Activated T-helper 1 cell treated with anti-CD3 and anti-CD28 coated beads, Interleukin-2, amount 50 U/mL, for 16 hours (primary cell): ENCODE results near the gene UCK1.
"Not testable (repeated sequence)": the region's sequence is repeated elsewhere in the genome, so short reads cannot be mapped to it uniquely, and the experiment has no call there.

Source experiments
- DNase-seq, 2 donors: peaks; one replicate each; pipeline ENCODE4 v3.0.0-alpha.2; 2020; ENCODE audit warnings: low read depth in 1 of 2, low spot score in 1 of 2

UCK1 gene

DNA sequence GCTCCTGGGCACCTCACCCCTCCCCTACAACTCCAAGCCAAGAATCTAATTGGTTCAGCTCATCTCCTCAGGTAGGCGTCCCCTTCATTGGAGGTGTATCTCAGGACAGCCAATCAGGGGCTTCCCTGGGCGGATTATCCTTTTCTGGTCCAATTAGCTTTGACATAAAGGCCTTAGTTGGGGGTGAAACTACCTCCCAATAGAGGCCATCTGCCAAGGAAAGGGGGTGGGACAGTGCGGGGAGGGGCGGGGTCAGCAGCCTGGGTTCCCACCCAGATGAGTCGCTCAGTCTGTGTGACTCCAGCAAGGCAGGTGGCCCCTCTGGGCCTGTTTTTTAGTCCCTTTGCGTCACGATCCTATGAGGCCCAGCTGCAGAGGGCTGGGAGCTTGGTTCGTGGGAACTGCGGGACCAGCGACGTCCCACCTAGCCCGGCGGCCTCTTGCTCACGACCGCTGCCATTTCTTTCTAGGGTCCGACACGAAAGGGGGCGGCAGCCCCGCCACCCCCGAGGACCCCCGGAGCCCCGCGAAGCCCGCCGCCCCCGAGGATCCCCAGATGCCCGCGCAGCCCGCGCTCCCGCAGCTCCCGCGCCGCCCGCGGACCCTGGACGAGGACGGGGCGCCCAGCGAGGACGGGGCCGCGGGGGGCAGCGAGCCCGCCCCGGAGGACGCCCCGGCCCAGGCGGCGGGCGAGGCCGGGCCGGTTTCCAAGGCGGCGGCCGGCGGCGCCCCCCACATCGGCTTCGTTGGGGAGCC, 23.2 kb upstream of the UCK1 start:
- DNase-seq: no peak

DNA sequence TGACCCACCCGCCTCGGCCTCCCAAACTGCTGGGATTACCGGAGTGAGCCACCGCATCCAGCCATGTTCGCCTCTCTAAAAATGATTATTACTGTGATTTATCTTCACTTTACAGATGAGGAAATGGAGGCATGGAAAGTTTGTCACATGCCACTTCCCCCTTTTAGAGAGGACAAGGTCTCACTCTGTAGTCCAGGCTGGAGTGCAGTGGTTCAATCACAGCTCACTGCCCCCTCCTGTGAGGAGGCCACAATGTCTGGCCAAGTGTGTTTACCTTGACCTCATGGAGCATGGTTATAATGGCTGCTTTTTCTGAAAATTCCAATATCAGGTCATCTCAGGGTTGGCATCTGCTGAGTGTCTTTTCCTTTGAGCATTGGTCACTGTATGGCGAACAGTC, 21.0 kb upstream of the UCK1 start:
- DNase-seq: no peak

DNA sequence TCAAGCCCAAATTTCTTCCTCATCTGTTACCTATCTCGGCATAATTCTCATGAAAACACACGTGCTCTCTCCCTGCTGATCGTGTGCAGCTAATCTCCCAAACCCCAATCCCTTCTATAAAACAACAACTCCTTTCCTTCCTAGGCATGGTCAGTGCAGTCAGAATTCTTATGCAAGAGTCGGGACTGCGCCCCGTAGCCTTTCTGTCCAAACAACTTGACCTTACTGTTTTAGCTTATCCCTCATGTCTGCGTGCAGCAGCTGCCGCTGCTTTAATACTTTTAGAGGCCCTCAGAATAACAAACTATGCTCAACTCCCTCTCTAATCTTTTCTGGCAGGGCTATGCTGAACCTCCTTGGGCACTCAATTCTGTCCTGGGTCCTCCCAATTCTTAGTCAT, 19.4 kb upstream of the UCK1 start:
- not testable (repeated sequence) for DNase-seq

DNA sequence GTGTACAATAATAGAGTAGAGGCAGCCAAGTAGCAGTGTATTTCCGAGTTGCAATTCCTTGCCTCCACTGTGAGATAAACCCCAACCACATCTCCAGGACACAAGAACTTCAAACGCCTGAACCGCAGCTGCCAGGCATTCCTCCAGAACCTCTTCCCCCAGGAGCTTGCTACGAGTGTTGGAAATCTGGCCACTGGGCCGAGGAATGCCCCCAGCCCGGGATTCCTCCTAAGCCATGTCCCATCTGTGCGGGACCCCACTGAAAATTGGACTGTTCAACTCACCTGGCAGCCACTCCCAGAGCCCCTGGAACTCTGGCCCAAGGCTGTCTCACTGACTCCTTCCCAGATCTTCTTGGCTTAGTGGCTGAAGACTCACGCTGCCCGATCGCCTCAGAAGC, 18.1 kb upstream of the UCK1 start:
- DNase-seq: not testable (repeated sequence)

DNA sequence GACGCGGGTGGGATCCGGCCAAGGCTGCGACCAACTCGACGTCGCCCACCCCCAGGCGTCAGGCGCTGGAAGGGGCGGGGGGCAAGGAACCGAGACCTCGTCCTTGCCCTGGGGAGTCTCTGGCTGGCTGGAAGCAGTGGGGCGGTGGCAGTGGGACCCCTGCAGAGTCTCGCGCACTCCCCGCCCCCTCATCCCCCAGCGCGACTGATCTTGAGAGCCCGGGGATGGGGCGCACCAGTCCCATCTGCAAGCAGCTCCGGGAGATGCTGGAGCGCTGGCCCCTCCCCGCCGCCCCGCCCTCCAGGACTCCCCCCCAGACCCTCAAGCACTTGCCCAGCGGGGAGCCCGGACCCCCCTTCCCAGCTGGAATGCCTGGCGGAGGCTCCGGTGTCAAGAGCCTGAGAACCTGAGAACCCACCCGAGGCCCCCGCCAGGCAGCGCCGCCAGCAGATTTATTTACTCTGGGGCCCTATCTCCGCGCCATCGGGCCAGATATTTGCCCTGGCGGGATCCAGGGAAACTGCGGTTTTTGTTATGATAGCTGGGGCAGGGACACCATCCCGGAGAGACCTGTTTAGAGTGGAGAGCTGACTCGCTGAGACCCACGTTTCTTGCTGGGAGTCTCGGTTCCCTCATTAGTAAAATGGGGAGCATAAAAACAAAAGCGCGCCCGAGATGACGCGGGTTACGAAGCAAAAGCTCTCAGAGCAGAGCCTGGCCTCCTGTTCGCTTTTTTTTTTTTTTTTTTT, 15.4 kb upstream of the UCK1 start:
- DNase-seq: no peak

DNA sequence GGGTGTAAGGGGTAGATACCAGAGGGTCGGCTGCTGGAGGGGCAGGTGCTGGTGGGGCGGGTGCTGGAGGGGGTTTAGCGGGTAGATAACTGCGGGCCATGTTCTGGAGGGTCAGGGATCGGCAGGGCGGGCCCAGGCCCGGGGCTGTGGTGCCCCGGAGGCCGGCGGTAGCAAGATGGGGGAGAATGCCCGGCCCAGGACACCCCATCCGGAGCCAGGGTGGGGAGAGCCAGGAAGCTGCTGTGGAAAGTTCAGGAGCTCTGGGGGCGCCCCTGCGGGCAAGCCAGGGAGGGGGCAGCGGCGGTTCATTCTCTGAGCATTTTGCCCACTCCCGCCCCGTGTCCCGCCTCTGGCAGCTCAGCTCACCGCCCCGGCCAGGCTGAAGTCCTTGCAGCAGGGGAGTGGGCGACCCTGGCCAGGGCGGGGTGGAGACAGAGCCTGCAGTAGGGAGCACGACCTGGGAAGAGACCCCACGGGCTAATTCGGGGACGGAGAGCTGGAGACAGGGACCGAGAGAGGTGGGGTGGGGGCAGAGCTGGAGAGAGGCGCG, 14.8 kb upstream of the UCK1 start:
- no peak for DNase-seq

DNA sequence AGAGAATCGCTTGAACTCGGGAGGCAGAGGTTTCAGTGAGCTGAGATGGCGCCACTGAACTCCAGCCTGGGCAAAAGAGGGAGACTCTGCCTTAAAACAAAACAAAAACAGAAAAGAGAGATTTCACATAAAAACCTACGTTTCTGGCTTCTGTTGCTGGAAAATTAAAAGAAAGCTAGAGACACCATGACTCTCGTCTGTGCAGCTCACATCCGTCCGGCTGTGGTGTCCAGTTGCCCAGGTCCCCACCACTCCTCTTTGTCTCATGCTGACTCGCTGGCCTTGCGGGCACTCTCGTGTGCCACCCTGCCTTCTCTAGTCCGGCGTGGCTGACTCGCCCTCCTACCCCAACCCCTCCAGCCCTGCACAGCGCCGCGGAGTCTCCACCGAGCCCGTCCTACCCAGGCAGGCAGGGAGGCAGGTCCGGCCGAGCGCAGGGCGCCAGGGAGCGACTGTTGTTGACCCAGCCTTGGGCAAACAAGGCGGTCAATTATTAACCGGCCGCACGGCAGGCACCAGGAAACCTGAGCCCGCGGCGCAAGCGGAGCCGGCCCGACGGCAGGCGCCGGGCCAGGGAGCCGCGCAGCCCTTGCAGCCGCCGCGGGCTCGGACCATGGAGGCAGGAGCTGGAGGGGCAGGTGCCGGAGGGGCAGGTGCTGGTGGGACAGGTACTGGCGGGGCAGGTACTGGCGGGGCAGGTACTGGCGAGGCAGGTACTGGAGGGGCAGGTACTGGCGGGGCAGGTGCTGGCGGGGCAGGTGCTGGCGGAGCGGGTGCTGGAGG, 14.1 kb upstream of the UCK1 start, which contains the start of gene PRRT1B:
Gene PRRT1B (plus strand): TSS at position 521 of the 783 bp plus-strand sequence. CDS start 93 bp downstream, at position 614.
- DNase-seq: no peak

DNA sequence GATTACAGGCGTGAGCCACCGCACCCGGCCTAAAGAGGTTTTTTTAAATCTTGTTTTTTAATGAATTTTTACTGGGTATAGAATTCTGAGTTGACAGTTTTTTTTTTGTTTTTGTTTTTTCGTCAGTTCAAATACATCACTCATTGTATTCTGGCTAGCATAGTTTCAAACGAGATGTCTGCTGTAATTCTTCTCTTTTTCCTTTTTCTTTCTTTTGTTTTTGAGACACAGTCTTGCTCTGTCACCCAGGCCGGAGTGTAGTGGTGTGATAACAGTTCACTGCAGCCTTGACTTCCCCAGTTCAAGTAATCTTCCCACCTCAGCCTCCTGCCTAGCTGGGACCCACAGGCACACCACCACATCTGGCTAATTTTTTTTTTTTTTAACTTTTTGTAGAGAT, 12.1 kb upstream of the UCK1 start:
- no peak for DNase-seq

DNA sequence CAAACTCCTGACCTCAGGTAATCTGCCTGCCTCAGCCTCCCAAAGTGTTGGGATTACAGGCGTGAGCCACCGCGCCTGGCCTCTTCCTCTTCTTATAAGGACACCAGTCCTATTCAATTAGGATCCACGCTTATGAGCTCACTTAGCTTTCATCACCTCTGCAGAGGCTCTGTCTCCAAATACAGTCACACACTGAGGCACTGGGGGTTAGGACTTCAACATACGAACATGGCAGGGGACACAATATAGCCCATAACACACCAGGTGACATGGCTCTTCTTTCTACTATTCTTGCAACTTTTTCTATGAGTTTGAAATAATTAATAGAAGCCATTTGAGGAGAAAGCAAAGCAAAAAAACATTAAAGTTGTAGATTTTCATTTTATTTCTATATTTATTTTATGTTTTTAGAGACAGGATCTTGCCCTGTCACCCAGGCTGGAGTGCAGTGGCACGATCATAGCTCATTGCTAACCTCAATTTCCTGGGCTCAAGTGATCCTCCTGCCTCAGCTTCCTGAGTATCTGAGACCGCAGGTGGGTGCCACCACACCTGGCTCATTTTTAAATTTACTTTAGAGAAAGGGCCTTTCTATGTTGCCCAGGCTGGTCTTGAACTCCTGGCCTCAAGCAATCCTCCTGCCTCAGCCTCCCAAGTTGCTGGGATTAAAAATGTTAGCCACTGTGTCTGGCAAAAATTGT, 8.3 kb upstream of the UCK1 start:
- DNase-seq: no peak

DNA sequence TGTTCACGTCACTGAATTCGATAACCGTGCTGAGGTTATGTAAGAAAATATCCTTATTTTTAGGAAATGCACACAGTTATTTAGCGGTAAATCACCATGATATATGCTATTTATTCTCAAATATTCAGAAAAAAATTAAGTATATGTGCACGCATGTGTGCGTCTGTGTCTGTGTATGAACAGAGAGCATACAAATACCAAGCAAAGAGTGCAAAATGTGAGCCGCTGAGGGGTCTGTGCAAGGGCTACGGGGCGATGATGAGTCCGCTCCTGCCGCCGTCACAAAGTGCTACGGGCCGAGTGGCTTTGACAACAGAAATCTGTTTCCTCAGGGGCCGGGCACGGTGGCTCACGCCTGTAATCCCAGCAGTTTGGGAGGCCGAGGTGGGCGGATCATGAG, 6.9 kb upstream of the UCK1 start:
- DNase-seq: no peak

DNA sequence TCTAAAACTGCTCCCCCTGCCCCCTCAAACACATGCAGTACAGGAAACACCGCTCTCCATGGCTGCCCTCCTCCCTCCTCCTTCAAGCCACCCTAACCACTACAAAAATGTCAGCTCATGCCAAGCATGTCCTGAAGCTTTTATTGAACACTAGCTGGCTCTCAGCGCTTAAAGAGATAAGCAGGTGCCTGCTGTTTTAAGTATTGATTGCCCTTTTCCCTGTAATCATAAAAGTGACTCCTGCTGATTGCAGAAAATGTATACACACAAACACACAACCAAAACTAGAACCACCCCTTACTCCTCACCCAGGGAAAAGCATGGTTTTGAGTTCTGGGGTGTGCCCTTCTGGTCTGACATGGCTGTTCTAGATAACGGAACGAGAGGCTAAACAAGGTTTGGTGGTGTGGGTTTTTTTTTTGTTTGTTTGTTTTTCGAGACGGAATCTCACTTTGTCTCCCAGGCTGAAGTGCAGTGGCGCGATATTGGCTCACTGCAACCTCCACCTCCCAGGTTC, 3.7 kb upstream of the UCK1 start:
- no peak for DNase-seq

DNA sequence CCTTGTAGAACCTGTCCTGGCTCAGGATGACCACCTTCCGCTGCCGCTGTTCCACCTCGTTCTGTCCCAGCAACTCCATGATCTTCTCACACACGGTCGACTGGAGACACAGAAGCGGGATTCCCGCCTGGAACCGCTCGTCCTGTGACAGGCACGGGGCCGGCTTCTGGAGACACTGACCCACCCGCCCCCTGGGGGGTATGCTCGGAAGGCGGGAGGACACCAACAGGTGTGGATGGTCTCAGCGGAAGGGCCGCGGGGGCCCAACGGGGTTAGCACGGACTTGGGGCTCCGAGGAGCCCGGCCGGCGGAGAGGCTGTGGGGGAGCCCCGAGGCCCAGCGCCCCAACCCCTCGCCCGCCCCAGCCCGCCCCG, 530 bp downstream of the UCK1 start:
- DNase-seq: no peak

DNA sequence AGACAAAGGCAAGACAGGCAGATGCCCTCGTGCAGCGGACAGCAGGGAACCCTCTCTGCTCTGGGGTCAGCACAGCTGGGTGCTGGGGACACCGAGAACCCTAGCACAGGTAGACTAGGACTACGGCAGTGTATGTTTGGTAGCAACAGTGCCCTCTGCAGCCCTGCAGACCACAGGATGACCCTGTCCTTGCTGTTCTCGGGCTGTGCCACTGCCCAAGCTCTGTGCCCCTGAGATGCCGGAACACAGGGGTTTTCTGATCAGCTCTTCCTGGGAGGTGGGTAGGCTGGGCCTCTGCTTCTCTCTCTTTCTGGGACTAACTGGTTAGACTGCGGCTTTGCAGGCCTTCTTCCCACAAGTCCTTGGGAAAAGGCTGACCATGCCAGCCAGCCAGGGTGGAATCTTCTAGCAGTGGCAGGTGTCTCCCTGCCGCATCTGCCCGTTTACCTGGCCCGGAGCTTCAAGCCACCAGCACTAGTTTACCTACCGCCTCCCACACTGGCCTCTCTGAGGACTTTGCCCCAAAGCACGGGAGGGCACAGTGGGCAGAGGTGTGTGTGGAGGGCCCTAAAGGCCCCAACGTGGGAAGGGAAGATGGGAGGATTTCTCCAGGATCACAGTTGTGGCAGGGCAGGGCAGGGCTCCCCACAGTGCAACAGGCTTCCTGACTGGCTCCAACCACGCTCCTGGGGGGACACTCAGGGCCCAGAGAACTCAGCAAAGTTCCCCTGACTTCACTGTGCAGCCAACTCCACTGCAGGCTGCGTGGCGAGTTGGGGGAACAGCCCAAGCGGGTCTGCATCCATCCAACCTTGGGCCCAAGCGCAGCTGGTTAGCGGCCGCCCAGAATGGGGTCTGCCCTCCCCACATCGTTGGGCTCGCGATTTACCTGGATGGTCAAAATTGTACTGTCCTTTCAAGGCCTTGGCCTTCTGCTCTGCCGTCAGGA, 1.2 kb downstream of the UCK1 start:
- no peak for DNase-seq

DNA sequence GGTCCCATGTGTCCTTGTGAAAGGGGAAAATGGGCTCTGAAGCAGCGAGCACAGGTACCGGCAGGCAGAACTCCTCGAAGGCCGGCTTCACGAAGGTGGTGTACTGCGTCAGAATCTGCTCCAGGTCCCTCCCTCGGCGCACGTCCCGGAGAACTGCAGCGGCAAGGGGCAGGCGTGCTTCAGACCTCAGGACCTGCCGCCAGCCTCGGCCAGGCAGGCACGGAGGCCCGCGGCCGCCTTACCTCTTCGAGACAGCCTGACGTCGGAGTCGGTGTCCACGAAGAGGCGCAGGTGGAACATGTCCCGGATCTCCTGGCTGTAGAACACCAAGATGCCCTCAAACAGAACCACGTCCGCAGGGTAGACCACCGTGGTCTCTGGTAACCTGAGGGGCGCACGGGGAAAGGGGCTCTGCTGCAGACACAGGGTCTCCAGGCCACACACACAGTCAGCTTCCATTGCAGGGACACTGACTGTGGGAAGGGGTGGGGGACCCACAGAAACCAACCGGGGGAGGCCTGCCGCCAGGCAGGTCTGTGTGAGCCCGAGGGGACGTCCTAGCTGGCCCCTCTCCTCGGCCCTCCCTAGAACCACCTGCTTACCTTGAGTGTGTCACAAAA, 2.1 kb downstream of the UCK1 start:
- DNase-seq: no peak

DNA sequence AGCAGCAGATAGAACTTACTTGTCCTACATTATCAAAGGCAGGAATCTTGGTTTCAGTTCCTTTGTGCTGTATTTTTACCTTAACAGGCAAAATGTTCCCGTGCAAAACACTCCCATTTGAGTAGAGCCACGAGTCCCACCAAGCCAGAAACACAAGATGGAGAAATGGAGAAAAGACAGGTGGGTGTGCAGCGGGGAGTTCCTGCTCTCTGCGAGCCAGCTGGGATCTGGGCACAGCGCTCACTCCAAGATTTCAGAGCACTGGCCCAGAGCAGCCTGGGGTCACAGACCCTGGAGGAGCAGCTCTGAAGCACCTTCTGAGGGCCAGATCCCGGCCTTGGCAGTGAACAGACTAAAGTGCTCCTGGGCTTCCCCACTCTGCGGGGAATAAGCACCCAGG, 2.9 kb downstream of the UCK1 start:
- no peak for DNase-seq

DNA sequence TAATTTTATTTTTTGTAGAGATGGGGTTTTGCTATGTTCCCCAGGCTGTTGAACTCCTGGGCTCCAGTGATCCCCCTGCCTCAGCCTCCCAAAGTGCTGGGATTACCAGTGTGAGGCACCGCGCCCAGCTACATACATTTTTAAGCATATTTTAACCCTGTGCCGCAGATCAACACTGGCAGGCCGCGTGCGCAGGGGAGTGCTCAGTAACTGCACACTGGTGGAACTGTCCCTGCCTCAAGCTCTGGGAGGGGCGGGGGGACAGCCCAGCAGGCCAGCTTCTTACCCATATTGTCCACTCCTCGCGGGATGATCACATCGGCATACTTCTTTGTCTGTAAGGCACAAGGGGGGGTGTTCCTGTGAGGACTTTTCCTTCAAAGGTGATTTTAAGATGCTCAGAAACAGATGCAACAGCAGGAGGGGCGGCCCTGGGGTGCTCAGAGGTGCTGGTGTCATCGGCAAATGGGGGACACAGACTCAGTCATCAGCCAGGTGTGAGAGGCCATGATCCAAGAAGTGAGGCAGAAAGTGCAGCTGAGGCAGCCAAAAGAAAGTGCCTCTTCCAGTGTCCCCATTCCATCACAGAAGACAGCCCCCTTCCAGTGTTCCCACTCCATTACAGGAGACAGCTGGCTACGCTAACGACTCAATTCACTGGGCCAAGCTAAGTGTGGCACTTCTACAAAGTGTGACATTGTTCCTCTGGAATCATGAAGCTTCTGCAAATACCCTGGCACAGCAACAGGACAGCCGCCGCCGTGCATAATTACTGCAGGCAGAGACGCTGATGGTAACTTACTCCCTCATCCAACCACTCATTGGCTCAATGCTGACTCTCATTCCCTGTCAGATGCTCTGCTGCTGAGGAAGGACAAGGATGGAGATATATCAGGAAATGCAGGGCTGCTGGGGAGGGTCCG, 5.2 kb downstream of the UCK1 start:
- no peak for DNase-seq

DNA sequence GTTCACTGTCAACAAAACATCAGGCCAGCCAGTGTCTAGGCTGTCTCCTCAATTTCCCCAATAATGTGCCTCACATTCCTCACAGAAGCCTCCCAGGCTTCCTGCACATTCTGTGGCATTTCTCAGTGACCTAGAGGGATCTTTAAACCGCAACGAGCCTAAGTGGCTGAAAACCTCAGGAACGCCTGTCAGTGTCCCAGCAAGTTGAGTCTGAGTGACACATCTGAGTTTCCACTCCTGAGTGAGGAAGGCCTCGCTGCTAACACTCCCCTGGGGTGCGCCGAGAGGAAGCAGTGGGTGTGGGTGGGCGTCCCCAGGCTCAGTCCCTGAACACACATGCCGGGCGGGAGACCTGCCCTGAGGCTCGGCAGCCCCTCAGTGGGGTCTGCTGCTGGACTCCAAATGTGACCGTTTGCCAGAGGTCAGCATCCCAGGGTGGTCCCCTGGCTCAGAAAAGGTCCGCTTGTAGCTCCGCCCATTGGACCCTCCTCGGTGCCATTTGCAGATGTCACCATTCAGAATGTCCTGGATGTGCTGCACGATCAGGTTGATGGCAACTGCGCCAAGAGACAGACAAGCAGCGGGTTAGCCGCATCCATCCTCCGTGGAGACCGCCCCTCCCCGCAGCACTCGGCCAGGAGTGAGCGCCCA, 6.3 kb downstream of the UCK1 start:
- no peak for DNase-seq
